H9 (cell line): ENCODE measurements around the gene CEMIP. TPM values are rescaled to one million over a fixed set of nuclear protein-coding genes. Genes with fewer than 3 reads are reported as not detected.

ENCODE experiments used
- DNase-seq: peaks from one replicate; pipeline ENCODE4 v3.0.0-alpha.2; 2017
- H2AFZ ChIP-seq: one replicate; pipeline ENCODE4 v1.6.1; 2013; ENCODE audit warnings: mild to moderate bottlenecking, low read length, control low read depth, moderate library complexity
- H2AK5ac ChIP-seq: 2 replicates; pipeline ENCODE4 v1.6.1; 2013; ENCODE audit warnings: low read length, control low read depth, mixed read lengths; ENCODE audit not compliant: insufficient read length
- H2BK120ac ChIP-seq: one replicate; pipeline ENCODE4 v1.6.1; 2013; ENCODE audit warnings: low read depth, mild to moderate bottlenecking, low read length, control low read depth, inconsistent platforms; ENCODE audit not compliant: poor library complexity, severe bottlenecking
- H2BK12ac ChIP-seq: 2 replicates; pipeline ENCODE4 v1.6.1; 2013; ENCODE audit warnings: low read length, control low read depth, mixed read lengths, low read depth; ENCODE audit not compliant: insufficient read length
- H2BK15ac ChIP-seq: 2 replicates; pipeline ENCODE4 v1.6.1; 2013; ENCODE audit warnings: low read depth, low read length, control low read depth
- H2BK20ac ChIP-seq: one replicate; pipeline ENCODE4 v1.6.1; 2013; ENCODE audit warnings: low read depth, mild to moderate bottlenecking, low read length, control low read depth, inconsistent platforms; ENCODE audit not compliant: poor library complexity, severe bottlenecking
- H2BK5ac ChIP-seq: 2 replicates; pipeline ENCODE4 v1.6.1; 2013; ENCODE audit warnings: low read length, control low read depth, mixed read lengths; ENCODE audit not compliant: insufficient read length
- H3K14ac ChIP-seq: 2 replicates; pipeline ENCODE4 v1.6.1; 2013; ENCODE audit warnings: low read length, control low read depth; ENCODE audit not compliant: insufficient read depth
- H3K18ac ChIP-seq: 2 replicates; pipeline ENCODE4 v1.6.1; 2013; ENCODE audit warnings: low read depth, mild to moderate bottlenecking, mixed read lengths, low read length, control low read depth; ENCODE audit not compliant: insufficient read length
- H3K23ac ChIP-seq: 2 replicates; pipeline ENCODE4 v1.6.1; 2013; ENCODE audit warnings: low read length, control low read depth, mixed read lengths, low read depth; ENCODE audit not compliant: insufficient read length
- H3K23me2 ChIP-seq: 2 replicates; pipeline ENCODE4 v1.6.1; 2013; ENCODE audit warnings: low read depth, mild to moderate bottlenecking, mixed read lengths, low read length, control low read depth; ENCODE audit not compliant: insufficient read length, poor library complexity, severe bottlenecking
- H3K27ac ChIP-seq: 2 replicates; pipeline ENCODE4 v1.5.1; 2013; ENCODE audit warnings: low read length, control low read depth, mixed read lengths, low read depth; ENCODE audit not compliant: insufficient read length
- H3K27me3 ChIP-seq: 2 replicates; pipeline ENCODE4 v1.6.1; 2013; ENCODE audit warnings: low read length, control low read depth, inconsistent platforms; ENCODE audit not compliant: insufficient read depth
- H3K4ac ChIP-seq: 2 replicates; pipeline ENCODE4 v1.6.1; 2013; ENCODE audit warnings: low read depth, mild to moderate bottlenecking, control low read depth, inconsistent platforms, low read length, moderate library complexity
- H3K4me1 ChIP-seq: 2 replicates; pipeline ENCODE4 v1.6.1; 2013; ENCODE audit warnings: low read length, control low read depth, inconsistent platforms; ENCODE audit not compliant: insufficient read depth
- H3K4me2 ChIP-seq: 2 replicates; pipeline ENCODE4 v1.6.1; 2013; ENCODE audit warnings: low read length, control low read depth, mixed read lengths; ENCODE audit not compliant: insufficient read length, insufficient read depth
- H3K56ac ChIP-seq: 2 replicates; pipeline ENCODE4 v1.6.1; 2013; ENCODE audit warnings: low read depth, mild to moderate bottlenecking, mixed read lengths, low read length, control low read depth; ENCODE audit not compliant: insufficient read length
- H3K79me1 ChIP-seq: 2 replicates; pipeline ENCODE4 v1.6.1; 2013; ENCODE audit warnings: low read depth, mild to moderate bottlenecking, moderate library complexity, low read length, control low read depth, inconsistent platforms; ENCODE audit not compliant: insufficient read depth, poor library complexity, severe bottlenecking
- H3K79me2 ChIP-seq: 2 replicates; pipeline ENCODE4 v1.6.1; 2013; ENCODE audit warnings: low read length, control low read depth, inconsistent platforms; ENCODE audit not compliant: insufficient read depth
- H3K9ac ChIP-seq: 2 replicates; pipeline ENCODE4 v1.6.1; 2013; ENCODE audit warnings: low read length, control low read depth, mixed read lengths; ENCODE audit not compliant: insufficient read length; ENCODE audit errors: extremely low read depth
- H3K9me3 ChIP-seq: one replicate; pipeline ENCODE4 v1.6.1; 2013; ENCODE audit warnings: low read depth, low read length, inconsistent platforms; ENCODE audit not compliant: control insufficient read depth
- H3T11ph ChIP-seq: one replicate; pipeline ENCODE4 v1.6.1; 2013; ENCODE audit warnings: mild to moderate bottlenecking, low read length, control low read depth, inconsistent platforms
- H4K20me1 ChIP-seq: one replicate; pipeline ENCODE4 v1.6.1; 2013; ENCODE audit not compliant: control insufficient read depth, insufficient read length, insufficient read depth
- H4K5ac ChIP-seq: 2 replicates; pipeline ENCODE4 v1.6.1; 2013; ENCODE audit warnings: low read depth, mild to moderate bottlenecking, mixed read lengths, low read length, control low read depth; ENCODE audit not compliant: insufficient read length
- H4K8ac ChIP-seq: replicated peaks from 2 replicates; pipeline ENCODE4 v1.6.1; 2013; ENCODE audit warnings: low read length, control low read depth, mixed read lengths, low read depth; ENCODE audit not compliant: insufficient read length
- H4K91ac ChIP-seq: 2 replicates; pipeline ENCODE4 v1.6.1; 2013; ENCODE audit warnings: low read depth, mild to moderate bottlenecking, moderate library complexity, mixed read lengths, low read length, control low read depth; ENCODE audit not compliant: insufficient read length
- H3K27ac Mint-ChIP-seq, 3 experiments: 2 replicates in 2 of 3; 3 replicates in 1 of 3; pipeline ENCODE4 v1.8.0; 2020 to 2021; ENCODE audit warnings: mixed read lengths in 3 of 3, mild to moderate bottlenecking in 1 of 3, moderate library complexity in 1 of 3
- H3K27me3 Mint-ChIP-seq: 2 replicates; pipeline ENCODE4 v1.8.0; 2021; ENCODE audit warnings: low read depth, mild to moderate bottlenecking, moderate library complexity, mixed read lengths
- H3K36me3 Mint-ChIP-seq, 3 experiments: 2 replicates in 2 of 3; 3 replicates in 1 of 3; pipeline ENCODE4 v1.8.0; 2020 to 2021; ENCODE audit warnings: low read depth in 3 of 3, mixed read lengths in 3 of 3; ENCODE audit not compliant: insufficient read depth in 1 of 3
- H3K4me1 Mint-ChIP-seq, 2 experiments: 2 replicates each; pipeline ENCODE4 v1.8.0; 2020; ENCODE audit warnings: mixed read lengths in 2 of 2
- H3K4me3 Mint-ChIP-seq, 2 experiments: 2 replicates in 1 of 2; 3 replicates in 1 of 2; pipeline ENCODE4 v1.8.0; 2020 to 2021; ENCODE audit warnings: mild to moderate bottlenecking in 2 of 2, mixed read lengths in 2 of 2, moderate library complexity in 1 of 2
- H3K9me3 Mint-ChIP-seq, 2 experiments: 2 replicates in 1 of 2; 3 replicates in 1 of 2; pipeline ENCODE4 v1.8.0; 2020; ENCODE audit warnings: mild to moderate bottlenecking in 2 of 2, mixed read lengths in 2 of 2, moderate library complexity in 1 of 2
- WGBS: extraction: QIAGEN DNeasy Blood & Tissue Kit; methylation state at CpG from one replicate; pipeline ENCODE4 v1.1.7; 2013; ENCODE audit warnings: missing lambda C conversion rate, low lambda C conversion rate, mixed read lengths; ENCODE audit not compliant: insufficient read length; ENCODE audit errors: extremely low coverage; 5-methylcytosine and 5-hydroxymethylcytosine counted together
- total RNA-seq: library from RNA; stranded (reverse); gene quantifications from 2 replicates; pipeline ENCODE4 v1.2.1, GENCODE V29; 2021
- TF ChIP-seq, protein P1 (sequence below): fragments of 200-600 bp; sonication (generic); conservative IDR thresholded peaks from 3 replicates; pipeline ENCODE4 v1.8.0; 2021; ENCODE audit warnings: antibody characterized with exemption, mild to moderate bottlenecking

Gene CEMIP
- total RNA-seq, 1 experiment from 2014 or later = 0.09 TPM

DNA sequence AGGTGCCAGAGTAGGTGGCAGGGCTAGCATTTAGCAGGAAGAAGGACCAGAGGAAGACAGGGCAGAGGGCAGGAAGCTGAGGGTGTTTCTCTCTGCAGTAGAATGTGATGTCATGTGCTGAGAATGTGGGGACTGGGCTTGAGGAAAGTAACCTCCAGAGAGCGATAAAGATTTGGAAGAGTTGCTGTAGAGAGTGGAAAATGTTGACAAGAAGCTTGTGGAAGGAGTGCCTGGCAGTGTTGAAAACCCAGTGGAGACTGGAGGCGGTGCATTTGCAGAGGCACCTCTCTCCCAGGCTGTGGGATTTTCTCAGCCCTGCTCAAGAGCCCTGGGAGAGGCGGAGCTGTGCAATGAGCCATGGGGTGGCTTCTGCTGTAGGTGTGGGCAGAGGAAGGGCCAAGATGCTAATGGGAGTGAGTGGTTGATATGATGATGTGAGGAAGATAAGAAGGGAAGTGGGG is 155.6 kb downstream of the CEMIP start:
- TF ChIP-seq, protein P1, sequence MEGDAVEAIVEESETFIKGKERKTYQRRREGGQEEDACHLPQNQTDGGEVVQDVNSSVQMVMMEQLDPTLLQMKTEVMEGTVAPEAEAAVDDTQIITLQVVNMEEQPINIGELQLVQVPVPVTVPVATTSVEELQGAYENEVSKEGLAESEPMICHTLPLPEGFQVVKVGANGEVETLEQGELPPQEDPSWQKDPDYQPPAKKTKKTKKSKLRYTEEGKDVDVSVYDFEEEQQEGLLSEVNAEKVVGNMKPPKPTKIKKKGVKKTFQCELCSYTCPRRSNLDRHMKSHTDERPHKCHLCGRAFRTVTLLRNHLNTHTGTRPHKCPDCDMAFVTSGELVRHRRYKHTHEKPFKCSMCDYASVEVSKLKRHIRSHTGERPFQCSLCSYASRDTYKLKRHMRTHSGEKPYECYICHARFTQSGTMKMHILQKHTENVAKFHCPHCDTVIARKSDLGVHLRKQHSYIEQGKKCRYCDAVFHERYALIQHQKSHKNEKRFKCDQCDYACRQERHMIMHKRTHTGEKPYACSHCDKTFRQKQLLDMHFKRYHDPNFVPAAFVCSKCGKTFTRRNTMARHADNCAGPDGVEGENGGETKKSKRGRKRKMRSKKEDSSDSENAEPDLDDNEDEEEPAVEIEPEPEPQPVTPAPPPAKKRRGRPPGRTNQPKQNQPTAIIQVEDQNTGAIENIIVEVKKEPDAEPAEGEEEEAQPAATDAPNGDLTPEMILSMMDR = peak; percentile 15; the same call in 1 of the 3 replicates
- Histone ChIP-seq H4K91ac (no peak overlapping the region), H3K14ac (no peak overlapping the region), H3K4me2 (no peak overlapping the region), H3K56ac (no peak overlapping the region), H3K79me2 (no peaks in the 10 kb centered on the region), H2AFZ (no peak overlapping the region), H3T11ph (no peak overlapping the region), H2BK20ac (no peak overlapping the region), H3K27ac (no peak overlapping the region), H4K20me1 (no peaks in the 10 kb centered on the region), H3K23ac (no peak overlapping the region), H3K18ac (no peak overlapping the region), H4K8ac (no peak overlapping the region), H3K79me1 (no peaks in the 10 kb centered on the region), H3K9ac (no peak overlapping the region), H3K9me3 (no peaks in the 10 kb centered on the region), H3K4me1 (no peaks in the 10 kb centered on the region; the same call in 1 of the 2 replicates), H2BK120ac (no peak overlapping the region), H4K5ac (no peak overlapping the region), H2BK5ac (no peak overlapping the region), H2AK5ac (no peak overlapping the region), H2BK12ac (no peak overlapping the region), H3K4ac (no peak overlapping the region), H2BK15ac (no peak overlapping the region), H3K27me3 (no peaks in the 10 kb centered on the region), H3K23me2 (no peaks in the 10 kb centered on the region)
- Mint-ChIP-seq H3K36me3 (no peaks in the 10 kb centered on the region; a peak in 3 of 7 replicates), H3K27ac (peak overlapping the region in 1 of 3 experiments; percentile 26; a peak in 2 of 7 replicates), H3K4me3 (no peak overlapping the region), H3K4me1 (peaks cover 6 to 7% of the 10 kb centered on the region in 2 experiments), H3K27me3 (no peaks in the 10 kb centered on the region), H3K9me3 (no peaks in the 10 kb centered on the region)
- peak; percentile 36 for DNase-seq
- no CpG with 5 or more reads among the region's 3 CpGs for WGBS
